Psoas muscle (tissue), 8 donors: Measurements from ENCODE around the gene IRS1. TPM values are rescaled to one million over a fixed set of nuclear protein-coding genes. Genes with fewer than 3 reads are reported as not detected.
"Not testable (repeated sequence)": the region's sequence is repeated elsewhere in the genome, so short reads cannot be mapped to it uniquely, and the experiment has no call there.

Source experiments
- ATAC-seq, 4 donors: fragments of 200-7000 bp; cut with Tn5 transposase; one replicate each; pipeline ENCODE4 v1.9.1; 2020; ENCODE audit warnings: moderate library complexity in 3 of 4, mild to moderate bottlenecking in 2 of 4
- DNase-seq, 2 donors: peaks; one replicate each; pipeline ENCODE4 v3.0.0-alpha.2; 2020
- H3K27ac ChIP-seq: fragments of 200-600 bp; one replicate; pipeline ENCODE4 v1.8.0; 2022
- H3K27me3 ChIP-seq, 3 donors: fragments of 200-600 bp in 1 of 3; one replicate each; pipeline versions ENCODE4 v1.6.1 to v1.8.0; 2013 to 2022; ENCODE audit warnings: low read length in 2 of 3, mild to moderate bottlenecking in 2 of 3, moderate library complexity in 1 of 3; ENCODE audit not compliant: insufficient read depth in 3 of 3
- H3K36me3 ChIP-seq, 2 donors: fragments of 200-600 bp in 1 of 2; one replicate each; pipeline versions ENCODE4 v1.6.1 to v1.8.0; 2013 to 2022; ENCODE audit warnings: low read depth in 1 of 2, mild to moderate bottlenecking in 1 of 2, moderate library complexity in 1 of 2; ENCODE audit not compliant: insufficient read depth in 1 of 2
- H3K4me1 ChIP-seq: fragments of 200-600 bp; one replicate; pipeline ENCODE4 v1.8.0; 2022
- H3K4me3 ChIP-seq: fragments of 200-600 bp; one replicate; pipeline ENCODE4 v1.8.0; 2022; ENCODE audit warnings: mild to moderate bottlenecking
- H3K9me3 ChIP-seq: fragments of 200-600 bp; one replicate; pipeline ENCODE4 v1.8.0; 2022
- CTCF ChIP-seq: fragments of 200-600 bp; IDR thresholded peaks from one replicate; pipeline ENCODE4 v1.8.0; 2022; ENCODE audit warnings: antibody characterized with exemption
- WGBS, 3 donors: extraction: QIAGEN DNeasy Blood & Tissue Kit; methylation state at CpG; one replicate each; pipeline versions ENCODE4 v1.1.6 to v1.1.7; 2013; 5-methylcytosine and 5-hydroxymethylcytosine counted together
- intact Hi-C, 2 donors: fragments of 100-400 bp; cut with DNase I; formaldehyde crosslinking; loops; one replicate each; pipeline versions ENCODE4 v1.11.0 to v1.14.2; 2022
- polyA plus RNA-seq, 3 donors: library from polyadenylated mRNA; stranded (reverse); fragments of 200-250 nt; gene quantifications; one replicate each; pipeline ENCODE4 v1.2.3, GENCODE V29; 2013
- total RNA-seq, 4 donors: library from RNA; stranded (reverse); fragmentation: NEBNext Ultra II Directional in 2 of 4; extraction: Animal tissue kit (Norgen Biotek cat#: 25700) in 2 of 4; gene quantifications; one replicate each; pipeline versions ENCODE4 v1.2.1 to v1.2.4, GENCODE V29; 2021 to 2023
- donor health status: healthy with polysubstance abuse.
- donor health status: DM: no; HTN: no; CAD: no; lungs with moderate emphysema.
- donor health status: Bipolar disorder and iron deficiency.
- donor health status: healthy.
- donor health status: DM: yes; HTN: yes; CAD: no.
- donor health status: DM: no; HTN: no; CAD: no.
- donor health status: DM: no; HTN: no; CAD: no.
- donor health status: DM: yes; HTN: yes; CAD: no.

IRS1 gene
- total and polyA plus RNA-seq, 7 donors, result 2.5 to 21.0 (median 11.9) TPM

GRCh38 chr2:226835420-226835795 lies 35.8 kb upstream of the IRS1 start:
- intact Hi-C loops, result loop anchor here in 1 of 2 donors (10.0 kb wide), 1 partner anchor 149 kb away; no protein-coding TSS in a partner anchor
- H3K4me3 ChIP-seq, result peak overlapping the region; percentile 86
- peak in 1 of 2 donors; percentile 35 for DNase-seq
- WGBS, 3 donors, result 3 to 10% (median 8%) methylated on average over 26 of the region's 26 CpGs
- H3K27ac ChIP-seq, result peak overlapping the region; percentile 96
- no peaks in the 10 kb centered on the region for H3K9me3 ChIP-seq
- H3K36me3 ChIP-seq, result no peaks in the 10 kb centered on the region
- no peak for TF ChIP-seq CTCF
- peaks cover 36% of the 10 kb centered on the region for H3K4me1 ChIP-seq
- peak; percentile 40 to 62 (median 48) for ATAC-seq
- no peaks in the 10 kb centered on the region for H3K27me3 ChIP-seq

- 90 to 97% (median 95%) methylated on average over 18 of the region's 18 CpGs for WGBS, 3 donors
- H3K4me3 ChIP-seq, result peak overlapping the region; percentile 86
- H3K4me1 ChIP-seq, result peaks cover 36% of the 10 kb centered on the region
- DNase-seq, ATAC-seq, H3K36me3 ChIP-seq, H3K27me3 ChIP-seq, H3K9me3 ChIP-seq: not testable (repeated sequence)
- intact Hi-C loops, result loop anchor here in 1 of 2 donors (10.0 kb wide), 1 partner anchor 150 kb away; no protein-coding TSS in a partner anchor
- peak overlapping the region; percentile 96 for H3K27ac ChIP-seq
Measured at GRCh38 chr2:226834880-226835279, 35.3 kb upstream of the IRS1 start.

GRCh38 chr2:226832061-226832460 lies 32.4 kb upstream of the IRS1 start:
- no peak overlapping the region for H3K27ac ChIP-seq
- H3K27me3 ChIP-seq, result no peaks in the 10 kb centered on the region
- DNase-seq (no peak), ATAC-seq (no peak)
- no peaks in the 10 kb centered on the region for H3K36me3 ChIP-seq
- intact Hi-C loops, result loop anchor here in 1 of 2 donors (10.0 kb wide), 1 partner anchor 153 kb away; no protein-coding TSS in a partner anchor
- 94 to 96% (median 95%) methylated on average over 1 of the region's 1 CpG for WGBS, 3 donors
- H3K4me3 ChIP-seq, result no peak overlapping the region
- no peak for TF ChIP-seq CTCF
- peaks cover 27% of the 10 kb centered on the region for H3K4me1 ChIP-seq
- no peaks in the 10 kb centered on the region for H3K9me3 ChIP-seq

GRCh38 chr2:226831266-226831665 lies 31.6 kb upstream of the IRS1 start:
- Histone ChIP-seq H3K27me3 (no peaks in the 10 kb centered on the region), H3K4me3 (no peak overlapping the region), H3K9me3 (no peaks in the 10 kb centered on the region), H3K4me1 (peaks cover 22% of the 10 kb centered on the region), H3K36me3 (no peaks in the 10 kb centered on the region), H3K27ac (no peak overlapping the region)
- DNase-seq (no peak), ATAC-seq (no peak)
- 79 to 82% (median 81%) methylated on average over 4 of the region's 4 CpGs for WGBS, 3 donors
- intact Hi-C loops, result loop anchor here in 1 of 2 donors (10.0 kb wide), 1 partner anchor 154 kb away; no protein-coding TSS in a partner anchor
- no peak for TF ChIP-seq CTCF

GRCh38 chr2:226829721-226830631 lies 30.4 kb upstream of the IRS1 start:
- WGBS, 3 donors, result 87 to 89% (median 87%) methylated on average over 8 of the region's 8 CpGs
- Histone ChIP-seq H3K4me1 (peaks cover 21% of the 10 kb centered on the region), H3K36me3 (no peaks in the 10 kb centered on the region), H3K9me3 (no peaks in the 10 kb centered on the region), H3K4me3 (no peak overlapping the region), H3K27ac (no peak overlapping the region), H3K27me3 (no peaks in the 10 kb centered on the region)
- no peak for TF ChIP-seq CTCF
- ATAC-seq (no peak), DNase-seq (no peak)
- intact Hi-C loops, result loop anchor here in 1 of 2 donors (10.0 kb wide), 1 partner anchor 155 kb away; no protein-coding TSS in a partner anchor
